Prostate gland (tissue), 2 donors: ENCODE results near the gene KDR.

Source experiments
- CTCF ChIP-seq, 4 experiments: fragments of 200-600 bp in 2 of 4; fragments of 450-650 bp in 2 of 4; sonication (generic) in 2 of 4; IDR thresholded peaks; 1 replicate in 3 of 4; 2 replicates in 1 of 4; pipeline ENCODE4 v1.5.1; 2016 to 2019; ENCODE audit warnings: antibody characterized with exemption in 4 of 4, mild to moderate bottlenecking in 2 of 4, moderate library complexity in 2 of 4
- POLR2A ChIP-seq: fragments of 450-650 bp; IDR thresholded peaks from one replicate; pipeline ENCODE4 v1.6.1; 2016; ENCODE audit warnings: antibody characterized with exemption, mild to moderate bottlenecking
- POLR2AphosphoS5 ChIP-seq: sonication (generic); formaldehyde crosslinking; IDR thresholded peaks from one replicate; pipeline ENCODE4 v1.6.1; 2017; ENCODE audit warnings: antibody characterized with exemption

DNA sequence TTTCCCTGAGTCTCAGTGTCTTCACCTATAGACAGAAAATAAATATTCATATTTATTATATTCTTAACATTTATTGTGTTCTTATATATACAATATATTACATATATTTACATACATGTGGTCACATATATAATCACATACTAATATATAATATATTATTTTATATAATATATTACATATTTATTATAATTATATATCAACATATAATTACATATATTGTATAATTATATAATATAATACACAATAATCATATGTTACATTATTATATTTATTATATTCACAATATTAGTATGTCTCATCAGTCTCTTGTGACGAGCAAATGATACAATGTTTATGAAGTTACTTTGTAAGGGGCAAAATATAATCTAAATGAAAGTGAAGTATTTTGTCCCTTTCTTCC is 87.7 kb downstream of the KDR start:
- no peak for TF ChIP-seq CTCF (IDR thresholded peaks at IDR 0.05)
- TF ChIP-seq POLR2A, result no peak
- no peak for TF ChIP-seq POLR2AphosphoS5
